ENCODE measurements around the gene OGDHL. TPM values are rescaled to one million over a fixed set of nuclear protein-coding genes. Genes with fewer than 3 reads are reported as not detected.

The OGDHL gene
- total RNA-seq, 1 donor: under 0.01 TPM

DNA sequence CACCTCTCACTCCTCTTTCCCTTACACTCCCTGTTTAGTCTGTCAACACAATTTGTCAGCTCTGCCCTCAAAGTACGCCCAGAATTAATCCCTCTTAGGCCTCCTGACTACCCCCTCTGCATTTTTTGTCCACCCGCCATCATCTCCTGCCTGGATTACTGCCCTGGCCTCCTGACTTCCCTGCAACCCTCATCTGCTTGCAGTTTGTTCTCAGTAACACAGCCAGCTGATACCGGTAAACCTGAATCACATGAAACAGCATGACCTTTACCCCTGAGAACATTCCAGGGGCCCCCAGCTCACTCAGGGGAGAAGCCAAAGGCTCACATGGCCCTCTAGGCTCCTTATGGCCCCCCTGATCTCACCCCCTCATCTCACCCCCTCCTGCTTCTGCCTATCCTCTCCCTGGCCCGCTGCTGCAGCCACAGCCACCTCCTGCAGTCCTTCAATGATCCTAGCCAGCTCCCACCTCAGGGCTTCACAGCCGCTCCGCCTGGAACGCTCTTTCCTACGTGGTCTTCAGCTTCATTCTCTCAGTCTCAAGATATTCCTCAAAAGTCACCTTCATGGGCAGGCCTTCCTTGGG is 73.8 kb downstream of the OGDHL start:
- TF ChIP-seq, protein P1, sequence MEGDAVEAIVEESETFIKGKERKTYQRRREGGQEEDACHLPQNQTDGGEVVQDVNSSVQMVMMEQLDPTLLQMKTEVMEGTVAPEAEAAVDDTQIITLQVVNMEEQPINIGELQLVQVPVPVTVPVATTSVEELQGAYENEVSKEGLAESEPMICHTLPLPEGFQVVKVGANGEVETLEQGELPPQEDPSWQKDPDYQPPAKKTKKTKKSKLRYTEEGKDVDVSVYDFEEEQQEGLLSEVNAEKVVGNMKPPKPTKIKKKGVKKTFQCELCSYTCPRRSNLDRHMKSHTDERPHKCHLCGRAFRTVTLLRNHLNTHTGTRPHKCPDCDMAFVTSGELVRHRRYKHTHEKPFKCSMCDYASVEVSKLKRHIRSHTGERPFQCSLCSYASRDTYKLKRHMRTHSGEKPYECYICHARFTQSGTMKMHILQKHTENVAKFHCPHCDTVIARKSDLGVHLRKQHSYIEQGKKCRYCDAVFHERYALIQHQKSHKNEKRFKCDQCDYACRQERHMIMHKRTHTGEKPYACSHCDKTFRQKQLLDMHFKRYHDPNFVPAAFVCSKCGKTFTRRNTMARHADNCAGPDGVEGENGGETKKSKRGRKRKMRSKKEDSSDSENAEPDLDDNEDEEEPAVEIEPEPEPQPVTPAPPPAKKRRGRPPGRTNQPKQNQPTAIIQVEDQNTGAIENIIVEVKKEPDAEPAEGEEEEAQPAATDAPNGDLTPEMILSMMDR (IDR thresholded peaks at IDR 0.05; ENCODE audit: insufficient read depth, low read depth, low read length): no peak
- DNase-seq (ENCODE audit: low read depth): no peak
- H3K4me3 ChIP-seq (ENCODE audit: low read depth, low read length): no peak overlapping the region

DNA sequence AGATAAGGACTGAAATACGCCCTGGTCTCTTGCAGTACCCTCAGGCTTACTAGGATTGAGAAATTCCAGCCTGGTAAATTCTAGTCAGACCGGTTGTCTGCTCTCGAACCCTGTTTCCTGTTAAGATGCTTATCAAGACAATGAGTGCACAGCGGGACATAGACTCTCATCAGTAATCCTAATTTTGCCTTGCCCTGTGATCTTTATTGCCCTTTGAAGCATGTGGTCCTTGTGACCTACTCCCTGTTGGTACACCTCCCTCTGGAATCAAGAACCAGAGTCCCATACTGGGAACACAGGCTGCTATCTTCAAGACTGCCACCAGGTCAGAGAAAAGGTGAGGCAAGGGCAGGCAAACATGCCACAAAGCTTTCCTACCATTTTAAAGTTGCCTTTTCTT is 75.5 kb downstream of the OGDHL start:
- no peak overlapping the region for H3K4me3 ChIP-seq (ENCODE audit: low read depth, low read length)
- TF ChIP-seq, protein P1 (IDR thresholded peaks at IDR 0.05; ENCODE audit: insufficient read depth, low read depth, low read length): no peak
- no peak for DNase-seq (ENCODE audit: low read depth)

Other genes with a start within 250 kb of the OGDHL start
- 16.1 and 35.4 TPM in 2 replicates for gene ERCC6, start 223.2 kb downstream of the OGDHL start, total RNA-seq
- gene SLC18A3, start 152.0 kb downstream of the OGDHL start, total RNA-seq: under 0.01 TPM in 1 of 2 replicates, not detected in the other
- gene CHAT, start 148.3 kb downstream of the OGDHL start, total RNA-seq: not detected in 2 replicates
- gene C10orf53, start 82.7 kb downstream of the OGDHL start, total RNA-seq: not detected in 2 replicates
- 31.9 and 42.7 TPM in 2 replicates for gene PARG, start 179.7 kb upstream of the OGDHL start, total RNA-seq
- 20.7 and 25.4 TPM in 2 replicates for gene TIMM23B, start 179.7 kb upstream of the OGDHL start, total RNA-seq
- 3.2 and 4.7 TPM in 2 replicates for gene AGAP6, start 226.1 kb upstream of the OGDHL start, total RNA-seq

All from fibroblast of villous mesenchyme (primary cell).